Hepatic stellate cell (primary cell): ENCODE results near the gene HEMGN.
A peak's percentile ranks its signal among the peaks of the same experiment; 100 is the strongest.

Source experiments
- DNase-seq: peaks from one replicate; pipeline ENCODE4 v3.0.0; 2011; ENCODE audit warnings: low spot score

The HEMGN gene

DNA sequence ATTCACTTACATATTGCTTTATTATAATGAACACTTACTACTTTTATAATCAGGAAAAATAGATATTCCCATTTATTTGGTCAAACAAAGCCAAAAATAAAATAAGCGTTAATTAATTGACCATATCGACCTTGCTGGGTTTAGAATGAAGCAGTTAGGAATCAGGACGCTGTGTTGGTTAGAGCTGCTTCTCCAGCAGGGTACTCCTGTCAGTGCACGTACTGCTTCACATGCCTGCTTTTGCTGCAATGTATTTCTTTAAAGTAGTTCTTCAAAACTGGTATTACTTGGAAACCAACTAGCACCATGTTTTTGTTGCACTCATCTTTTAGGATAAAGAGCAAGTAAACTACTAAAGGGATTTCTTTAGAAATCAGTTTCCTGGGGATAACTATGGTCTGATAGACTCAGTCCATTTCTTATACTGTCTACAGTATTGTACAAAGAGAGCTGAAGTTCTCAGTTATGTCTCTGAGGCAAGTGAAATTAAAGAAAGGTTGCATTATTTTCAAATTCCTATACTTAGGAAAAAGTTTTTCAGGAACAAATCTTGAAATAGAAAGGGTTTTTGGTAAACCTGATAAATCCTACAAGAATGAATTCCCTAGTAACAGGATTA lies 8.9 kb downstream of the HEMGN start:
- no peak for DNase-seq

DNA sequence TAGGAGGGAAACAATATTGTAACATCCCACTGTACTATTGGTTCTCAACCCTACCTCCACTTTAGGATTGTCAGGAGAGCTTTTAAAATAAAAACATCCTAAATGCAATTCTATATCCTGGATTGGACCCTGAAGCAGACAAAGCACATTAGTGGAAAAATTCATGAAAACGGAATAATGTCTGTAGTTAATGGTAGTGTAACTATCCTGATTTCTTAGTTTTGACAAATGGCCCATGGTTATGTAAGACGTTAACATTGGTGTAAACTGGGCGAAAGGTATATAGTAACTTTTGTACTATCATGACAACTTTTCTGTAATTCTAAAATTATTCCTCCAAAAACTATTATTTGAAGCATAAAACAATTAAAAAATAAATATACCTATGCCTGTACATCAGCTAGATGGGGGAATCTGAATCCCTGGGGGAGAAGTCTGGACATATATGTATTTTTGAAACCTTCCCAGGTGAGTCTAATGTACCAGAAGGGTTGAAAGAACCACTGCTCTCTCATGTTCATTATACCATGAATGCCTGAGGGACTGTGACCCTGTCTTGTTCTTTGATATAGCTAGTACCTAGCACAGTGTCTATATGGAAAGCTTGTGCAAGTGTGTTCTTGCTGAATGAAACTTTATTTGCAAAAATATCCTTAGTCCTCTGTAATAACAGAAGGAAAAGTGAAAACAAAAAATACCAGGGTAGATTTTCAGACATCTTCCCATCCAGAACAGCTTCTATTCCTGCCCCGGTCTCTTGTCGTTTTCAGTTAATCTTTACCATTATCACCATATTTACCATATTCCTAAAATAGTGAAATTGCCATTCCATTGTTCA lies 12.3 kb downstream of the HEMGN start:
- DNase-seq = no peak

DNA sequence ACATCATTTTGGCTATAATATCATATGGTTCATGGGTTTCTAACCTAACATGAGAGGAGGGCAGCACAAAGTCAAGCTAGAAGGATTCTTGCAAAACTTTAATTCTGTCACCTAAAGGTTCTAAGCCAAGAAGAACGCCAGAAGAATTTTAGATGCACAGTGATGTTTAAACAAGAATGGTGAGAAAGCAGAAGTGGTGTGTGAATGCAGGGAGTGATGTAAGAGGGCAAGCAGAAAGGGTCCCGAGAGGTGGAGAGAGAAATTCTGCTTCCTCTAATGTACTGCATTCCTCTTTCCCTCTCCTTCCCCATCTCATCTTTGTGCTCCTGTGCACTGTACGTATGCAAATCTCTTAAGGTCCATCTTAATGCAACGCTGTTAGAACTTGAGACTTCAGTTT lies 13.6 kb downstream of the HEMGN start:
- no peak for DNase-seq

DNA sequence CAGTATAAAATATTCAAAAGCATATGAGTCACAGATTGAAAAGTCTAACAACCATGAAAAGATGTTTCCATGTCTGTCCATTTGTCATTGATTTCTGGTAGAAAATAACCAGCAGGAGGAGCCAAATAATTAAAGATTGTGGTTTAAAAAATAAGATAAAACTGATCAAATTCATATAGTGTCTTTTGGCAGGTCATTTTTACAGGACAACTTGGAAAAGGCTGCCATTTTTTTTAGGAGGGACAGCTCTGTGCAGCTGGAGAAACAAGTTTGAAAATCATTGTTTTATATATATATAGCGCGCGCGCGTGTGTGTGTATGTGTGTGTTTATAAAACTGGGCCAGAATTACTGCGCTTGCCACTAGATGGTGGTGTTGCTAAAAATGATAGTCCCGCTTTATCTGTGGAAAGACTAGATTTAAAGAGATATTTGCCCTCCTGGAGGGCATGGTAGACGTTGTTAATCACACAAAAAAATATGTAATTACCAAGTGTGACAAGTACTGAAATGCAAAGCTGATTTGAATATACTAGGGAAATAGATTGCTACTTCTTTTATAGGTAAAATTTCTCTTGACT lies 14.4 kb downstream of the HEMGN start:
- peak; percentile 41 for DNase-seq

DNA sequence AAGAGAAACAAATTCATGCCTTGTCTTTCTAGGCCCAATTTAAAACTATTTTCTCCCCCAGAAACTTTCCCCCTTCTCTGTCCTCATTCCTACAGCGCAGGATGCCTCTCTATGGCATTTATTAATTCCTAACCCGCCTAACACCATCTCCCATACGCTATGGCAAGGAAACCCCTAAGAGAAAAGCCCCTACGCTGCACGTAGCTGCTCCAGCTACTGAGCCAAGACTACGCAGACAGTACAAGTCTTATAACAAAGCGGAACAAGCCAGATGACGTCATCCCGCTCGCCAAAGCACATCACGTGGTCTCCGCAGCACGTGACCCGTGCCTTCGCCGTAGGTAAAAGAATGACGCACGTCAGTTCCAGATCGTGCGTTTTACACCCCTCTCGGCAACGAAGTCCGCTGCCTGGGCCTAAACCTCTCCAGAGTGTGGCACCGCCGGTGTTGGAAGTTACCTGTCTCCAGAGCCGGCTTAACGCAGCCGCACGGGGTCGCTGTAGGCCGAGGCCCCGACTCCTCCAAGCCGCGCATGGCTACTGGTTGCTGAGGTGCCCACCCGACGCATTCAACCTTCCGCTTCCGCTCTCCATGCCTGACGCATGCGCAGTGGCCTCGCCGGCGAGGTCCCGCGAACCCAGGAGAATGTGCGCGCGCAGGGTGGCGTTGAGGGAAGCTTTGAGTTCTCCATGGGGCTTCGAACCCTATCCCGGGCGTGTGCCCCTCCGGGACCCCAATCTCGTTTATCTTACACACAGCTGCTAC lies 15.8 kb downstream of the HEMGN start, which contains the start of gene TRMO:
Gene TRMO, minus strand, starts transcription at position 542 of the 766 bp plus-strand sequence. Its CDS starts 7 bp downstream, at position 535.
- DNase-seq = peak; percentile 96

DNA sequence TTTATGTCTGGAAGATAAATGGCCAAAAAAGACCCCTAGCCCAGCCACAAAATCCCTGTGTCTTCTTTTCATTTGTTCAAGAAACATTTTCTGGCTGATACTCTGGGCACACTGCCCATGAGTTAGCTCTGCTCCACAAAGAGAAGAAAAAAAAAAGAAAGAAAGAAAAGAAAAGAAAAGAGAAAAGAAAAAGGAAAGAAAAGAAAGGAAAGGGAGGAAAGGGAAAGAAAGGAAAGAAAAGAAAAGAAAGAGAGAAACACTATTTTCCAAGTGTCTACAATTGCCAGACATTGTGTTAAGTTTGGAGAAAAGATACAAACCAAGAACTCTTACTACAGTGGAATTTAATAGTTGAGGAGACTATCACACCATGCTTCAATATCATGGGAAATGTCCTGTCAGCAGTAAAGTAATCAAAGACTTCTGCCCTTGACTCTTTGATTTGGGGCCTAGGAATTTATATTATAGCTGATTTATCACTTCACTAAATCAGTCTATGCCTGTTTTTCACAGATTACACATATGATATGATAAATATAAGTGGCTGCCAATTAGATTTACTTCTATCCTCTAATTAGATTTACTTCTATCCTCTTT lies 18.7 kb downstream of the HEMGN start:
- no peak for DNase-seq

DNA sequence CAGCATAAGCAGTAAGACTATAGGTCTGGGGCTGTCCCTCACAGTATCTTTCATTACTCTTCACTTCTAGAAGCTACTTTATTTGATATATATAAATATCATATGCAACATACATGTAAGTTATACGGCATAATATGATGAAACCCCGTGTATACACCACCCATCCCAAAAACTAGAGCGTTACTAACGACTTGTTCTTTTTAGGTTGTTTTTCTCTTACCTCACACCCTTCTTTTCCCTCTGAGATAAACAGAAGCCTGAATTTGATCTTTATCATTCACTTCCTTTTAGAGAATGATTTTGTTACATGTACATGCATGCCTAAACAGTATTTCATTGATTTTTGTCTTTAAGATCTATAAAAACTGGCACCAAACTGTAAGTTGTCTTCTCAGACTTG lies 19.4 kb downstream of the HEMGN start:
- DNase-seq = no peak

DNA sequence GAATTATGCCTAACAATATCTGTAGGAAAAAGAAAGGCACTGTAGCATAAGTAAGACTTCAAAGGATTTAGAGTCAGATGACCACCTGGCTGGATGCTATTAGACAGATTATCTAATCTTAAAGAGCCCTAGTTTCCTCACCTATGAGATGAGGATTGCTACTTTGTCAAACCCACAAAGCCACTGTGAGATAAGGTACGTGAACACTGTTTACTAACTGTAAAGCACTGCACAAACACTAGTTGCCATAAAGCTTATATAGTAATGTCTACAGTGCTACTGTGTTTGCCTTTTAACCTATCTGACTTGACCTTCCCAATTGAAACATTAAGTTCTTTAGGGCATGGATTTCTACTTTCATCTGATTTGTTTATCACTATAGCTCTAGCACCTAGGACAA lies 26.0 kb downstream of the HEMGN start:
- no peak for DNase-seq

DNA sequence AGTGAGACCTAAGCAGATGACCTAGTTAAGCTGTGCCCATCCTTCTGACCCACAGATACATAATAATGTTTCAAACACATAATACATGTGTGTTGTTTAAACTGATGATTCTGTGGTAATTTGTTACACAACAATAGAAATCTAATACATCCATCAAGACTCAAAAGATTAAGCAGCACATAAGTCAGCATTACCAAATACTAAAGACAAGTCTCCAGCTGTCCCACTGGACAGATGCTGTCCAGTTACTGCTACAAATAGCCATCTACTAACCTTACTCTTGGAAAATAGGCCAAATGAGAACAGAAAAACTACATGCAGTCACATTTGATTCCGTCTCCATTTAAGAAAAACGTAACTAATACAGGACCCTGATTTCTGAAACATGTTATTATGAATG lies 26.4 kb downstream of the HEMGN start:
- no peak for DNase-seq

DNA sequence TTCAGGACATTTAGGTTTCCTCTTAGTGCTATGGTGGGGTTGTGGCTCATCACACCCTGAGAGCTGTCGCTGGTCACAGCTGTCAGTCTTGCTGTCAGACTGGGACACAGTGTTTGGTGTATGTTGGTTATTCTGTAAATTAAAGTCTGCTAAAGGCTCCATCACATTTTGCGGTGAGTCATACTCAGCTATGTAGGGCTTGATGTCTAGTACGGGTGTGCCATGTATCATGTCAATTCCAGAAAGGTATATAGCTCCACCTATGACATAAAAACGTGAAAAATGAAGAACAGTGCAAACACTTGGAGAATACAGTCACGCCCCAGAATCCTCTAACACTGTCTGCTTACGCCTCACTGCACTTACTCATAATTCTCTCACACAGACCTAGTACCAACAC lies 27.6 kb downstream of the HEMGN start:
- no peak for DNase-seq

DNA sequence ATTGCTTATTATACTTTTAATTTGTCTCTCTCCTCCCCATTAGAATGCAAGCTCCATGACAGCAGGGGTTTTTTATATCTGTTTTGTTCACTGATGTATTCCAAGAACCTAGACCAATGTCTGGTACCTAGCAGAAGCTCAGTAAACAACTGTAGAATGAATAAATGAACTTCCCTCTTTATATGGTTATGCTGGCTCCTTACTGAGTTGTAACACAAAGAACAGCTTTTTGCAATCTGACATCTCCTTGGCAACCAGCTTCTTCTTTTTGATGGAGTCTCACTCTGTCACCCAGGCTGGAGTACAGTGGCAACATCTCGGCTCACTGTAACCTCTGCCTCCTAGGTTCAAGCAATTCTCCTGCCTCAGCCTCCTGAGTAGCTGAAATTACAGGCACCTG lies 29.3 kb downstream of the HEMGN start:
- DNase-seq = no peak

DNA sequence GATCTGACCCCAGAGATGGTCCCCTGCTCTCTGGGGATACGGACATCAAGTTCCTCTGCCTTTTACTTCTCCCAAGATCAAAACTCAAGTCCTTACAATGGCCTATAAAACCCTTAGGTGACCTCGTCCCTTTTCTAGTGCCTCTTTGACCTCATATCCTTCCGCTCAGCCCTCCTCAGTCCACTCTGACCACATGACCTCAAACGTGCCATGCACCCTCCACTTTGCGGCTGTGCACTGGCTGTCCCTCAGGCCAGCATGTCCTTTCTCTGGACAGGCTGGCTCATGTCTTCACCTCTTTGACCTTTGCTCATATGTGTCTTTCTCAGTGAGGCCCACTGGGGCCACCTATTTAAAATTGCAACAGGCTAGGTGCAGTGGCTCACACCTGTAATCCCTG lies 30.3 kb downstream of the HEMGN start:
- DNase-seq = no peak

DNA sequence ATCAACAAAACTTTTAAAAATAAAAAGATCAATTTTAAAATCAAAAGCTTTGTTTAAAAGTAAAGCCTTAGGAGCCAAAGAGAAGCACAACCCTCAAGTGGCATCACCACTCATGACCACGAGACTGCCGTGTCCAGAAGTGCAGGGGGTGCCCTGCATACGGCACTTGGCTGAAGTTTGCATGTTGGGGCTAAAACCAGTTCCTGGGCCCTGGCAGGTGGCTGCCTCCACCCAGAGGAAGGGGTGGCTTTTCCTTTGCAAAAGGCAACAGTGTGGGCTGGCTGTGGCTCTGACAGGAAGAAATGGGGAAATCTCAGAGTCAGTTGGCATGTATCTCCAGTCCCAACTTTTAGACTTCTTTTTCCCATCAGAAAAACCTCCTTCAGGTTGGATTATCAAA lies 30.9 kb downstream of the HEMGN start:
- DNase-seq = no peak

DNA sequence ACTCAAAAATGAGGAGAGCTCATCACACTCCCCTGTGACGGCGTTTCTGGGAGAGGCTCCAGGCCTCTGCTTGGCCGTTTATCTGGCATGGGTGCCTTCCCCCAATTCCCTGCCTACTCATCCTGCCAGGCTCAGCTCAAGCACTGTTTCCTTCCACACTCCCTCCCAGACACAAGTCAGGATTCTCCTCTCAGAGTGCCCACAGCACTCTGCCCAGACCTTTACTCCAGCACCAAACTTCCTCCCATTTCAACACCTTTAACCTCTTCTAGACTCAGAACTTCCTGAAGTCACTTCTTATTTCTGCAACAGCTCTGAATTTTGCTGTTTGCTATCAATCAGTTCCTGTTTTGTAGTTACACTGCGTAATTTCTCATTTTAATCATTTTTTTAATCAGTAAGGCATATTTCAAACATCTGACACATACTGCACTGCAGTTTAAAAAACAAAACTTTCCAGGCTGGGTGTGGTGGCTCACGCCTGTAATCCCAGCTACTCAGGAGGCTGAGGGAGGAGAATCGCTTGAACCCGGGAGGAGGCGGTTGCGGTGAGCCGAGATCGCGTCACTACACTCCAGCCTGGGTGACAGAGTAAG lies 31.6 kb downstream of the HEMGN start:
- no peak for DNase-seq

DNA sequence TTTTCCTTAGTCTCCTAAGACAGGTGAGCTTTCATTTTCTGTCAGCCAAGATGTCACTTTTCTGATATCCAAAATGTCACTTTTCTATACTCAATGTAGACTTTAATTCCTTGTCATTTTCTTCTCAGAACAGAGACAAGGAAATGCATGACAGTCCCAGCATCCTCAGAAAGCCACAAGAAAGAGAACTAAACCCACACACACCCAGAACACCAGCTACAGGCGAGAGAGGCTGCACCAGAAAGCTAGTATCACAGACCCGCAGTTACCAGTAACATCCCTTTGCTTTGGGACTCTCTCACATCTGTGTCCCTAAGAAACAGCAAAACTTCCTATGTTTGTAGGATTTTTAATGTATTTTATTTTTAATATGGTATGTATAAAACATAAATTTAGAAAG lies 32.7 kb downstream of the HEMGN start:
- no peak for DNase-seq

DNA sequence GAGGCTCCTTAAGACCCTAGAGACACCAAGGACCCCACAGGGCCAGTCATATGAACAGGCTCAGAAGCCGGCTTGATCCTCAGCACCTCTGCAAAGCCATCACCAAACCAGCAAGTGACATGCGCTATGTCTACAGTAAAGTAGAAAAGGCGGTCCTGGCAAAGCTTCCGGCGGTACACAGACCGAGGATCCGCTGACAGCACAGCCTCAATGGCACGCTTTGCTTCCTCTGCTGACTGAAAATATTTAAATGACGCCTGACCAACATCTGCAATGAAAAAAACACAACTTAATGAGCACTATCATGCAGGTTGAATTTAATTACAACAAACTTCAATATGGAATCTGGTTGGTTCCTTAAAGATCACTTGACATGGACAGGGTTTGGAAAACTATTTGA lies 33.2 kb downstream of the HEMGN start:
- no peak for DNase-seq

DNA sequence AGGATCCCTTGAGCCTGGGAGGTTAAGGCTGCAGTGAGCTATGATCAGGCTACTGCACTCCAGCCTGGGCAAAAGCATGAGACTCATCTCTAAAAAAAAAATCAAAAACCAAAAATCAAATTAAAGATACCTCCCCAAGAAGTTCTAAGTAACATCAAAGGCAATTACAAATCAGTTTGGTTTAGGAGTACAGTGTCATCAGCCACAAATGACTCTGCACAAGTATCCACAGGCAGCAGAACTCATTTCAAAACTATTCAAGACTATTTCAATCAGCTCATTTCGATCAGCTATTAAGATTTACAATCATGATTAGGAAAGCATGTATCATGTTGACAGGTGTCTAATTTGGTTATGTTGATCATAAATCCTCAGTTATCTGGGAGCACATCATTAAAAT lies 34.8 kb downstream of the HEMGN start:
- no peak for DNase-seq

DNA sequence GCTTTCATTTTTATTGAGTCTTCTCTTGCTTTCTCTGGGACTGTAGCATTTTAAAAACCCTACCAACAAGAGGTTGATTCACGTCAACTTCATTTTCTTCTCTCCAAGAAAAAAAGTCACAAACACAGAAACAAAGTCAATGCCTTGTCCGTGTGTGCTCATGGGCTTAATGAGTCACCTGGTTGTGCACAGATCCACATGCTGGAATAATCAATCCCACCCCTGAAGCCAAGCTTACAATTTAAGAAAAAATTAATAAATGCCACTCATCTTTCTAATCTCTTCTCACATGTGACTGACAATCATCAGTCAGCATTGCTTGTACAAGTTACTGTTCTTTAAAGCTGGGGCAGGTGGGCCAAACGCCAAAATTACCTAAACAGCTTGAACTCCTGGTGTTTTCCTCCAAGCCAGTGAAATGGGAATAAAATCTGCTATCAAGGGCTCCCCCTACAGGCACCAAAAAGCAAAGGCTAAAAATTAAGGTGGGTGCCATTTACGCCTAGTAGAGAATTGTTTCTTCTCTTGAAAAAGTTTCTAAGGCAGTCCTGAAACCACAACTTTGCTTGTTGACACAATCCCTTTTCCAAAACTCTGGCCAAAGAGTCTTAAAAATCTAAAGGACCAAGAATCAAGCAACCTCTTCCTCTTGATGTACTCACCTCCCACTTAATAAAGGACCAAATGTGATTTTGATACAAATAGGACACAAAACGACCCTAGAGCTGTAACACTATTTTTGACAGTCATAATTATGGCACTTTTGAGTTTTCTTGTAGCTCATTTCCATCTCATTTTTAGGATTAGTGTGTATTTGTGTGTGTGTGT lies 37.0 kb downstream of the HEMGN start:
- DNase-seq = peak; percentile 54

DNA sequence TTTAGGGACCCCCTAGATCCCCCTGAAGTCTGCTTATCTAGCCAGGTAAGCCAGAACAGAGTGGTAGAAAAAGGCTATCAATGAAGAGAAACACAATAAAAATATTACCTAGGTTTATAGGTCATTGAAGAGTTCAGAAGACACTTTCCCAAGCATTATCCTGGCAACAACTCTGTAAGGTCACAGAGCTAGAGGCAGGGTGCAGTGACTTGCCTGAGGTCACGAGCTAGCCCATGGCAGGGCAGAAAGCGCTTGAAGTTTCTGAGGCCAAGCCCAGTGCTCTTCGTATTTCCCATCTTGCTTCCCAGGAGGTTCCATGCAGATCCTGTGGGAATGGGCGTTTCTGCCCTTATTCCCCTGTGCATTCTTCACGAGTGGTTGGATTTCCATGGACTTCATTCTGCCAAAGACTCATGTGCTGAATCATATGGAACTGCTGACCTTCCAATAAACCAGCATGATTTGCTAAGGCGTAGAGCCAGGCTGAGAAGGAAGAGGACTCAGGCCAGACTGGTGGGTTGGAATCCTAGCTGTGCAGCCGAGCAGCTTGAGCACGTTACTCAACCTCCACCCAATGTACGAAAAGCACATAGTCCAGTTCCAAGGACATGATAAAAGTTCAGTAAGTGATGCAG lies 37.8 kb downstream of the HEMGN start:
- peak; percentile 57 for DNase-seq

DNA sequence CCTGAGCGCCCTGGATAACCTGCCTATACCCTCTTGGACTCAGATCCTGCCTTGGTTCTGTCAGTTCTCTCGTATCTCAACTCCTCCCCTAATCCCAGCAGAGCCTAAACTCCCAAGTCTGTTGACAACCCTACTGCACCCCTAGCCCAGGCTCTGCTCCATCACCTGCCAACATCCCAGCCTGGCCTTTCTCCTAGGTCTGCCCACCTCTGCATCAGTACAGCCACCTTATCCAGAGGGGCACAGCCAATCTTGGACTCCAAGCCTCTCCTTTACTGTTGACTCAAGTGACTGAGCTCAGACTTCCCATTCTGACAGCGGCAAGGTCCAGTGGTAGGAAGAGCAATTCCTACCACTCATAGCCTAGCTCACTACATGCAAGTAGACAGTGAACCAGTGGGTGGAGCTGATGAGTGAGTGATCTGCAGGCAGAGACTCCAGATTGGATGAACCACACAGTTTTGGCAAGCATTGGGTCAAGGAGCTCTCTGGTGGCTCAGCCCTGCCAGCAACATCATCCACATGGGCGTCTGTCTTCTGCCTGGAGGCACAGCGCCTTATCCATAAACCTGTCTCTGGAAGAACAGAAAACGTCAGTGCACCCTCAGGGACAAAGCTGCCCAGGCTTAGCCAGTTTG lies 42.2 kb downstream of the HEMGN start:
- DNase-seq = no peak
